IgD-negative memory B cell (primary cell): ENCODE measurements around the gene ULBP2. TPM values are rescaled to one million over a fixed set of nuclear protein-coding genes. Genes with fewer than 3 reads are reported as not detected.
"Not testable (repeated sequence)": the region's sequence is repeated elsewhere in the genome, so short reads cannot be mapped to it uniquely, and the experiment has no call there.

Experiments
- H3K27ac Mint-ChIP-seq, 3 donors: one replicate each; pipeline ENCODE4 v1.8.0; 2020 to 2022; ENCODE audit warnings: mild to moderate bottlenecking in 3 of 3, mixed read lengths in 3 of 3, moderate library complexity in 1 of 3
- H3K27me3 Mint-ChIP-seq: one replicate; pipeline ENCODE4 v1.8.0; 2021; ENCODE audit warnings: mixed read lengths
- H3K36me3 Mint-ChIP-seq: one replicate; pipeline ENCODE4 v1.8.0; 2020; ENCODE audit warnings: mild to moderate bottlenecking, mixed read lengths
- H3K4me1 Mint-ChIP-seq, 3 donors: one replicate each; pipeline ENCODE4 v1.8.0; 2020 to 2022; ENCODE audit warnings: mixed read lengths in 3 of 3, mild to moderate bottlenecking in 1 of 3
- H3K4me3 Mint-ChIP-seq, 4 donors: one replicate each; pipeline ENCODE4 v1.8.0; 2020 to 2022; ENCODE audit warnings: mild to moderate bottlenecking in 4 of 4, mixed read lengths in 4 of 4, moderate library complexity in 3 of 4
- H3K9me3 Mint-ChIP-seq, 3 donors: one replicate each; pipeline ENCODE4 v1.8.0; 2020 to 2021; ENCODE audit warnings: mixed read lengths in 3 of 3, mild to moderate bottlenecking in 1 of 3
- polyA plus RNA-seq: library from polyadenylated mRNA; unstranded; fragments of 300-500 nt; fragmentation: Illumina TruSeq; gene quantifications from one replicate; pipeline ENCODE4 v1.2.3, GENCODE V29; 2021

Gene ULBP2
- polyA plus RNA-seq, 1 donor from 2014 or later = 0.33 TPM

GRCh38 chr6:149960488-149960887 is 18.7 kb downstream of the ULBP2 start:
- H3K36me3 Mint-ChIP-seq = peaks cover 2% of the 10 kb centered on the region
- H3K27me3 Mint-ChIP-seq = peaks cover 65% of the 10 kb centered on the region
- H3K9me3 Mint-ChIP-seq = no peaks in the 10 kb centered on the region
- H3K27ac Mint-ChIP-seq = peak overlapping the region in 1 of 3 donors; percentile 36
- H3K4me1 Mint-ChIP-seq = peaks cover 7 to 12% (median 11%) of the 10 kb centered on the region in 3 donors
- no peak overlapping the region for H3K4me3 Mint-ChIP-seq

GRCh38 chr6:149961728-149962425 is 20.1 kb downstream of the ULBP2 start:
- Mint-ChIP-seq H3K36me3 (peaks cover 2% of the 10 kb centered on the region), H3K27me3 (peaks cover 63% of the 10 kb centered on the region), H3K4me1 (peaks cover 11 to 13% (median 12%) of the 10 kb centered on the region in 3 donors), H3K27ac (peak overlapping the region in 2 of 3 donors; percentile 46 to 59), H3K9me3 (no peaks in the 10 kb centered on the region), H3K4me3 (peak overlapping the region in 2 of 4 donors; percentile 31 to 48)

- Mint-ChIP-seq H3K4me1 (peaks cover 11 to 13% (median 12%) of the 10 kb centered on the region in 3 donors), H3K4me3 (peak overlapping the region; percentile 87 to 99 (median 95)), H3K27me3 (peaks cover 65% of the 10 kb centered on the region), H3K36me3 (peaks cover 2% of the 10 kb centered on the region), H3K9me3 (no peaks in the 10 kb centered on the region), H3K27ac (peak overlapping the region in 1 of 3 donors; percentile 86)
Measured at GRCh38 chr6:149962461-149963211, 20.8 kb downstream of the ULBP2 start.

GRCh38 chr6:149963212-149963461 is 21.3 kb downstream of the ULBP2 start:
- peak overlapping the region; percentile 87 to 99 (median 95) for H3K4me3 Mint-ChIP-seq
- H3K9me3 Mint-ChIP-seq = no peaks in the 10 kb centered on the region
- peaks cover 69% of the 10 kb centered on the region for H3K27me3 Mint-ChIP-seq

GRCh38 chr6:149963462-149964307 is 21.9 kb downstream of the ULBP2 start, which contains the start of gene ULBP1:
TSS of gene ULBP1 (plus strand) at chr6:149963943. CDS start at chr6:149964050, 107 bp downstream.
- Mint-ChIP-seq H3K36me3 (no peaks in the 10 kb centered on the region), H3K4me3 (peak within 1 kb of the TSS; percentile 87 to 99 (median 95)), H3K27ac (peak within 1 kb of the TSS; percentile 46 to 94 (median 86)), H3K9me3 (no peaks in the 10 kb centered on the region), H3K4me1 (peaks cover 11 to 13% (median 12%) of the 10 kb centered on the region in 3 donors), H3K27me3 (peaks cover 69% of the 10 kb centered on the region)

More at GRCh38 chr6:149963212-149963461, 21.3 kb downstream of the ULBP2 start:
- Mint-ChIP-seq H3K4me1 (peaks cover 11 to 13% (median 12%) of the 10 kb centered on the region in 3 donors), H3K36me3 (peaks cover under 1% of the 10 kb centered on the region), H3K27ac (peak overlapping the region; percentile 39 to 94 (median 86))

GRCh38 chr6:149964308-149965193 is 22.7 kb downstream of the ULBP2 start:
- Mint-ChIP-seq H3K27ac (peak overlapping the region; percentile 31 to 94 (median 86)), H3K9me3 (no peaks in the 10 kb centered on the region), H3K4me1 (peaks cover 11 to 12% (median 12%) of the 10 kb centered on the region in 3 donors), H3K36me3 (no peaks in the 10 kb centered on the region), H3K4me3 (peak overlapping the region; percentile 87 to 99 (median 95)), H3K27me3 (peaks cover 72% of the 10 kb centered on the region)

GRCh38 chr6:149965194-149966020 is 23.6 kb downstream of the ULBP2 start:
- peaks cover 72% of the 10 kb centered on the region for H3K27me3 Mint-ChIP-seq
- peak overlapping the region; percentile 2 to 94 (median 86) for H3K27ac Mint-ChIP-seq
- H3K36me3 Mint-ChIP-seq = no peaks in the 10 kb centered on the region
- H3K4me3 Mint-ChIP-seq = peak overlapping the region; percentile 87 to 99 (median 95)
- no peaks in the 10 kb centered on the region for H3K9me3 Mint-ChIP-seq
- peaks cover 11 to 12% (median 12%) of the 10 kb centered on the region in 3 donors for H3K4me1 Mint-ChIP-seq

- Mint-ChIP-seq H3K4me3 (peak overlapping the region in 2 of 4 donors; percentile 57 to 95), H3K27ac (peak overlapping the region in 1 of 3 donors; percentile 86), H3K4me1 (peaks cover 11 to 12% (median 12%) of the 10 kb centered on the region in 3 donors), H3K27me3 (peaks cover 69% of the 10 kb centered on the region)
- H3K36me3 Mint-ChIP-seq, H3K9me3 Mint-ChIP-seq: not testable (repeated sequence)
Measured at GRCh38 chr6:149966319-149966718, 24.5 kb downstream of the ULBP2 start.

GRCh38 chr6:149967591-149967990 is 25.8 kb downstream of the ULBP2 start:
- Mint-ChIP-seq H3K27me3 (peaks cover 65% of the 10 kb centered on the region), H3K9me3 (peaks cover 0 to 3% (median 0%) of the 10 kb centered on the region in 3 donors), H3K4me3 (peak overlapping the region in 2 of 4 donors; percentile 43 to 74), H3K27ac (peak overlapping the region in 1 of 3 donors; percentile 25), H3K36me3 (no peaks in the 10 kb centered on the region), H3K4me1 (peaks cover 11 to 12% (median 11%) of the 10 kb centered on the region in 3 donors)

GRCh38 chr6:149967999-149968398 is 26.2 kb downstream of the ULBP2 start:
- Mint-ChIP-seq H3K27me3 (peaks cover 65% of the 10 kb centered on the region), H3K4me1 (peaks cover 9 to 12% (median 11%) of the 10 kb centered on the region in 3 donors), H3K27ac (peak overlapping the region in 1 of 3 donors; percentile 25), H3K4me3 (peak overlapping the region in 1 of 4 donors; percentile 74)
- not testable (repeated sequence) for H3K36me3 Mint-ChIP-seq, H3K9me3 Mint-ChIP-seq

GRCh38 chr6:149968909-149969308 is 27.1 kb downstream of the ULBP2 start:
- H3K27ac Mint-ChIP-seq, H3K4me3 Mint-ChIP-seq, H3K36me3 Mint-ChIP-seq, H3K9me3 Mint-ChIP-seq: not testable (repeated sequence)
- H3K4me1 Mint-ChIP-seq = peaks cover 7 to 11% (median 9%) of the 10 kb centered on the region in 3 donors
- H3K27me3 Mint-ChIP-seq = peaks cover 59% of the 10 kb centered on the region

GRCh38 chr6:149969635-149970034 is 27.8 kb downstream of the ULBP2 start:
- no peaks in the 10 kb centered on the region for H3K36me3 Mint-ChIP-seq
- peaks cover 4 to 7% (median 6%) of the 10 kb centered on the region in 3 donors for H3K4me1 Mint-ChIP-seq
- H3K9me3 Mint-ChIP-seq = peaks cover 0 to 3% (median 0%) of the 10 kb centered on the region in 3 donors
- no peak overlapping the region for H3K4me3 Mint-ChIP-seq
- no peak overlapping the region for H3K27ac Mint-ChIP-seq
- peaks cover 56% of the 10 kb centered on the region for H3K27me3 Mint-ChIP-seq

GRCh38 chr6:149974394-149974793 is 32.6 kb downstream of the ULBP2 start:
- not testable (repeated sequence) for H3K4me1 Mint-ChIP-seq, H3K4me3 Mint-ChIP-seq, H3K27ac Mint-ChIP-seq, H3K9me3 Mint-ChIP-seq, H3K36me3 Mint-ChIP-seq
- peaks cover 43% of the 10 kb centered on the region for H3K27me3 Mint-ChIP-seq
